Panc1 (cell line): ENCODE data around the gene GPR137C.

Source experiments
- CTCF ChIP-seq: fragments of 450-650 bp; IDR thresholded peaks from 2 replicates; pipeline ENCODE4 v1.5.1; 2017; ENCODE audit warnings: mild to moderate bottlenecking
- POLR2AphosphoS5 ChIP-seq: IDR thresholded peaks from 2 replicates; pipeline ENCODE4 v1.6.1; 2012; ENCODE audit warnings: mild to moderate bottlenecking, low read depth, low read length, moderate library complexity
- SIN3A ChIP-seq: IDR thresholded peaks from 2 replicates; pipeline ENCODE4 v1.6.1; 2012; ENCODE audit warnings: low read depth, mild to moderate bottlenecking, low read length, moderate library complexity, borderline replicate concordance; ENCODE audit not compliant: insufficient read depth

- TF ChIP-seq POLR2AphosphoS5 (no peak), CTCF (no peak), SIN3A (no peak)
Observed at GRCh38 chr14:52663850-52664249, 111.2 kb downstream of the GPR137C start.
